K562 (cell line): ENCODE measurements around the gene ARPC4. TPM values are rescaled to one million over a fixed set of nuclear protein-coding genes. Genes with fewer than 3 reads are reported as not detected.
A peak's percentile ranks its signal among the peaks of the same experiment; 100 is the strongest.

Experiments used
- ATAC-seq: fragments of 200-7000 bp; cut with Tn5 transposase; 3 replicates; pipeline ENCODE4 v1.9.1; 2020; ENCODE audit warnings: moderate library complexity
- BruUV-seq: library from RNA; stranded (reverse); fragments of 400-500 nt; replicated peaks from 2 replicates; lab custom pipeline; 2021; lab: Mats Ljungman, UMichigan
- CTCF ChIA-PET: fragments of 300-600 bp; formaldehyde crosslinking; extraction: SDS; loops from one replicate; lab custom pipeline; 2021; ENCODE audit warnings: low intra/inter-chr PET ratio; lab: Yijun Ruan, JAX
- POLR2A ChIA-PET: fragments of 300-600, 350-650 bp; sonication (Branson Sonifier 250); formaldehyde crosslinking; extraction: SDS; loops from one replicate; lab custom pipeline; 2021; ENCODE audit warnings: antibody characterized with exemption, inconsistent platforms; lab: Yijun Ruan, JAX
- DNase-seq, 4 experiments: peaks; one replicate each; pipeline versions ENCODE4 v3.0.0 to v3.0.0-alpha.2; 2011 to 2018; ENCODE audit warnings: low spot score in 3 of 4, mixed read lengths in 3 of 4; ENCODE audit errors: extremely low read depth in 1 of 4
- FAIRE-seq: peaks from 2 replicates; lab custom pipeline; 2011; peaks lifted over from hg19 to GRCh38; lab: Jason Lieb, UNC
- H2AFZ ChIP-seq: 2 replicates; pipeline ENCODE4 v1.6.0; 2011; ENCODE audit warnings: low read depth, low read length, control low read depth, inconsistent platforms
- H3K27ac ChIP-seq: fragments of 200-600 bp; 3 replicates; pipeline ENCODE4 v1.8.0; 2011; ENCODE audit warnings: low read depth, mild to moderate bottlenecking, control low read depth, inconsistent platforms, low read length, moderate library complexity, mixed read lengths; ENCODE audit errors: extremely low read depth
- H3K27me3 ChIP-seq, 2 experiments: fragments of 300-600 bp in 1 of 2; 2 replicates in 1 of 2; 3 replicates in 1 of 2; pipeline versions ENCODE4 v1.6.0 to v1.8.0; 2011; ENCODE audit warnings: inconsistent platforms in 2 of 2, low read length in 2 of 2, mild to moderate bottlenecking in 1 of 2, mixed read lengths in 1 of 2, moderate library complexity in 1 of 2; ENCODE audit not compliant: control insufficient read depth in 2 of 2, insufficient read depth in 2 of 2
- H3K36me3 ChIP-seq: fragments of 300-600 bp; 3 replicates; pipeline ENCODE4 v1.8.0; 2011; ENCODE audit warnings: mild to moderate bottlenecking, low read length, inconsistent platforms; ENCODE audit not compliant: control insufficient read depth, insufficient read depth
- H3K4me1 ChIP-seq, 2 experiments: fragments of 200-600 bp in 1 of 2; replicated peaks in 1 of 2; 2 replicates in 1 of 2; 3 replicates in 1 of 2; pipeline versions ENCODE4 v1.5.1 to v1.8.0; 2011; ENCODE audit warnings: inconsistent platforms in 2 of 2, low read length in 2 of 2, mild to moderate bottlenecking in 1 of 2, mixed read lengths in 1 of 2, moderate library complexity in 1 of 2; ENCODE audit not compliant: control insufficient read depth in 2 of 2, insufficient read depth in 2 of 2
- H3K4me2 ChIP-seq: 2 replicates; pipeline ENCODE4 v1.6.1; 2011; ENCODE audit warnings: low read length, control low read depth, inconsistent platforms, mixed read lengths; ENCODE audit not compliant: insufficient read depth
- H3K4me3 ChIP-seq: fragments of 200-600 bp; sonication (generic), shearing (Covaris generic); 2 replicates; pipeline ENCODE4 v1.5.1; 2016; ENCODE audit warnings: control low read depth, inconsistent platforms
- H3K79me2 ChIP-seq: fragments of 200-600 bp; 3 replicates; pipeline ENCODE4 v1.8.0; 2011; ENCODE audit warnings: low read length, inconsistent platforms; ENCODE audit not compliant: control insufficient read depth, insufficient read depth
- H3K9ac ChIP-seq, 2 experiments: 2 replicates each; pipeline versions ENCODE4 v1.6.0 to v1.6.1; 2011; ENCODE audit warnings: low read depth in 2 of 2, low read length in 2 of 2, control low read depth in 1 of 2, inconsistent platforms in 1 of 2, mild to moderate bottlenecking in 1 of 2, mixed read lengths in 1 of 2; ENCODE audit not compliant: insufficient read depth in 1 of 2
- H3K9me1 ChIP-seq: one replicate; pipeline ENCODE4 v1.6.0; 2011; ENCODE audit warnings: inconsistent platforms, mild to moderate bottlenecking, low read length, moderate library complexity; ENCODE audit not compliant: control insufficient read depth, insufficient read depth
- H3K9me3 ChIP-seq: replicated peaks from 2 replicates; pipeline ENCODE4 v1.5.1; 2011; ENCODE audit warnings: low read depth, low read length, inconsistent platforms; ENCODE audit not compliant: control insufficient read depth, insufficient read depth
- H4K20me1 ChIP-seq: replicated peaks from 2 replicates; pipeline ENCODE4 v1.6.1; 2011; ENCODE audit warnings: low read length, inconsistent platforms, mixed read lengths; ENCODE audit not compliant: control insufficient read depth, insufficient read depth
- NBN ChIP-seq: fragments of 450-650 bp; IDR thresholded peaks from 2 replicates; pipeline ENCODE4 v1.6.1; 2016; ENCODE audit warnings: low read depth, mild to moderate bottlenecking
- ZBTB40 ChIP-seq, 2 experiments: fragments of 450-650 bp in 1 of 2; sonication (generic) in 1 of 2; formaldehyde crosslinking in 1 of 2; IDR thresholded peaks; 2 replicates each; pipeline versions ENCODE4 v1.7.1 to v1.9.0; 2016 to 2022; ENCODE audit warnings: inconsistent platforms in 1 of 2, mild to moderate bottlenecking in 1 of 2, missing genetic modification reagents in 1 of 2
- ZNF79 ChIP-seq: fragments of 250-450 bp; sonication (Bioruptor Pico); IDR thresholded peaks from 2 replicates; pipeline ENCODE4 v1.4.0; 2020; ENCODE audit warnings: low read depth, mild to moderate bottlenecking, moderate library complexity
- WGBS: fragments of 100-300 bp; shearing (Covaris generic); methylation state at CpG from one replicate; pipeline ENCODE4 v1.1.6; 2016; ENCODE audit warnings: low coverage, mixed read lengths; ENCODE audit not compliant: insufficient coverage; ENCODE audit errors: missing lambda C conversion rate; 5-methylcytosine and 5-hydroxymethylcytosine counted together
- in situ Hi-C: fragments of 300-500 bp; cut with MboI; formaldehyde crosslinking; loops from 4 replicates; pipeline ENCODE4 v1.15.0; 2018; ENCODE audit warnings: inconsistent platforms, mixed read lengths
- intact Hi-C: fragments of 100-400 bp; cut with micrococcal nuclease; formaldehyde crosslinking; loops from 2 replicates; pipeline ENCODE4 v1.14.2; 2022
- polyA plus RNA-seq, 8 experiments: library from polyadenylated mRNA; depleted of rRNA in 4 of 8; stranded (reverse) in 5 of 8; unstranded in 3 of 8; fragments of >200 nt; fragmentation: Nextera tagmentation in 2 of 8; fragmentation: Illumina TruSeq in 1 of 8; extraction: Ambion mirVana in 2 of 8; extraction: Trizol in 1 of 8; gene quantifications; 2 replicates each; pipeline versions ENCODE4 v1.2.1 to v1.2.3, GENCODE V29; 2011 to 2014; ENCODE audit warnings: inconsistent platforms in 1 of 8, missing spikeins in 1 of 8
- total RNA-seq, 7 experiments: library from RNA; depleted of rRNA in 6 of 7; stranded (reverse); fragments of >200 nt in 6 of 7; fragmentation: Illumina TruSeq in 2 of 7; extraction: Trizol in 2 of 7; gene quantifications; 2 replicates each; pipeline versions ENCODE4 v1.2.1 to v1.2.3, GENCODE V29; 2011 to 2021; ENCODE audit warnings: low replicate concordance in 1 of 7

Gene ARPC4
- total and polyA plus RNA-seq, 9 of the 15 experiments (the other 6 are each of a cell fraction or from before 2014, with no cell fraction given), result 20.1 to 153 (median 119) TPM

GRCh38 chr3:9804996-9805395 is 12.1 kb downstream of the ARPC4 start:
- Histone ChIP-seq H3K9me3 (no peaks in the 10 kb centered on the region), H3K4me1 (peaks cover 0 to 4% of the 10 kb centered on the region in 2 experiments; a peak in 2 of 5 replicates), H3K79me2 (no peaks in the 10 kb centered on the region), H2AFZ (no peak overlapping the region), H3K4me2 (no peak overlapping the region), H3K9me1 (peaks cover 2% of the 10 kb centered on the region), H3K4me3 (no peak overlapping the region), H3K9ac (no peak overlapping the region), H3K27me3 (no peaks in the 10 kb centered on the region), H3K27ac (no peak overlapping the region), H3K36me3 (peaks cover 90% of the 10 kb centered on the region), H4K20me1 (0 out of 2 replicates have a peak, but pooled peaks cover 3% of the 10 kb centered on the region)
- intact Hi-C loops, result no loop called here
- CTCF ChIA-PET, result no interaction called here
- DNase-seq (no peak), ATAC-seq (no peak), FAIRE-seq (no peak)
- TSS peak; percentile 9 for BruUV-seq
- TF ChIP-seq ZBTB40 (IDR thresholded peaks at IDR 0.05) (no peak), ZBTB40 (CRISPR knock-in tag; IDR thresholded peaks at IDR 0.05) (no peak), ZNF79 (no peak), NBN (no peak)
- POLR2A ChIA-PET, result interaction anchor here (0.7 to 6.7 kb wide), 8 partner anchors 10 to 60 kb away, joined by 3 to 49 read pairs (median 4); partner anchors contain the start of genes ARPC4, RPUSD3 and TADA3
- WGBS, result 95% methylated on average over 5 of the region's 5 CpGs
- in situ Hi-C loops, result no loop called here
